PC-3 (cell line): ENCODE measurements around the gene AKNA. TPM values are rescaled to one million over a fixed set of nuclear protein-coding genes. Genes with fewer than 3 reads are reported as not detected.

Experiments used
- ATAC-seq: fragments of 200-7000 bp; cut with Tn5 transposase; 2 replicates; pipeline ENCODE4 v1.9.1; 2020; ENCODE audit warnings: mild to moderate bottlenecking, moderate library complexity
- BruUV-seq: library from RNA; stranded (reverse); fragments of 400-500 nt; replicated peaks from 2 replicates; lab custom pipeline; 2021; lab: Mats Ljungman, UMichigan
- CTCF ChIA-PET: fragments of 300-600 bp; sonication (Branson Sonifier 250); formaldehyde crosslinking; loops from one replicate; lab custom pipeline; 2022; ENCODE audit warnings: antibody characterized with exemption; lab: Charles Lee
- POLR2A ChIA-PET: fragments of 300-600 bp; sonication (Branson Sonifier 250); formaldehyde crosslinking; loops from one replicate; lab custom pipeline; 2022; ENCODE audit warnings: antibody characterized with exemption; ENCODE audit not compliant: unreplicated experiment; lab: Charles Lee
- DNase-seq: peaks from one replicate; pipeline ENCODE4 v3.0.0-alpha.2; 2015
- H2AFZ ChIP-seq: fragments of 300-600 bp; sonication (generic); 2 replicates; pipeline ENCODE4 v1.6.0; 2016; ENCODE audit warnings: antibody characterized with exemption, low read length
- H3F3A ChIP-seq: fragments of 300-600 bp; sonication (generic); one replicate; pipeline ENCODE4 v1.6.0; 2017; ENCODE audit warnings: antibody characterized with exemption, low read length, control low read depth, mild to moderate bottlenecking; ENCODE audit not compliant: unreplicated experiment
- H3K27ac ChIP-seq: fragments of 300-600 bp; sonication (generic); 2 replicates; pipeline ENCODE4 v1.5.1; 2016; ENCODE audit warnings: mild to moderate bottlenecking, low read length
- H3K27me3 ChIP-seq: fragments of 300-600 bp; sonication (generic); 2 replicates; pipeline ENCODE4 v1.6.1; 2016; ENCODE audit warnings: low read length, mixed read lengths
- H3K36me3 ChIP-seq: fragments of 300-600 bp; sonication (generic); 2 replicates; pipeline ENCODE4 v1.6.1; 2016; ENCODE audit warnings: low read depth, mixed run types, low read length, mixed read lengths
- H3K4me1 ChIP-seq: fragments of 300-600 bp; sonication (generic); 2 replicates; pipeline ENCODE4 v1.5.1; 2016; ENCODE audit warnings: low read length; ENCODE audit not compliant: insufficient read depth
- H3K4me2 ChIP-seq: fragments of 300-600 bp; sonication (generic); 2 replicates; pipeline ENCODE4 v1.6.0; 2016; ENCODE audit warnings: low read length
- H3K4me3 ChIP-seq: fragments of 300-600 bp; sonication (generic); 2 replicates; pipeline ENCODE4 v1.5.1; 2016; ENCODE audit warnings: mild to moderate bottlenecking, low read length, mixed read lengths
- H3K79me2 ChIP-seq: fragments of 300-600 bp; sonication (generic); 2 replicates; pipeline ENCODE4 v1.6.1; 2017; ENCODE audit warnings: low read length, mixed read lengths
- H3K9ac ChIP-seq: fragments of 300-600 bp; sonication (generic); 2 replicates; pipeline ENCODE4 v1.6.0; 2016; ENCODE audit warnings: mild to moderate bottlenecking, low read length
- H3K9me2 ChIP-seq: fragments of 300-600 bp; sonication (generic); replicated peaks from 2 replicates; pipeline ENCODE4 v1.6.1; 2016; ENCODE audit warnings: mixed run types, low read length, mixed read lengths
- H3K9me3 ChIP-seq: fragments of 300-600 bp; sonication (generic); 2 replicates; pipeline ENCODE4 v1.6.1; 2016; ENCODE audit warnings: low read length, mixed read lengths
- H4K20me1 ChIP-seq: fragments of 300-600 bp; sonication (generic); 2 replicates; pipeline ENCODE4 v1.6.1; 2016; ENCODE audit warnings: low read length, mixed read lengths
- CTCF ChIP-seq: fragments of 300-600 bp; sonication (generic); conservative IDR thresholded peaks from 2 replicates; pipeline ENCODE4 v1.5.1; 2017; ENCODE audit warnings: antibody characterized with exemption, low read depth, mild to moderate bottlenecking, low read length
- EZH2 ChIP-seq: fragments of 300-600 bp; sonication (generic); IDR thresholded peaks from one replicate; pipeline ENCODE4 v1.6.1; 2017; ENCODE audit warnings: antibody characterized with exemption, mild to moderate bottlenecking, low read length; ENCODE audit not compliant: unreplicated experiment
- EZH2phosphoT487 ChIP-seq: fragments of 300-600 bp; sonication (generic); IDR thresholded peaks from 2 replicates; pipeline ENCODE4 v1.6.1; 2018; ENCODE audit warnings: mild to moderate bottlenecking, antibody characterized with exemption, low read length, borderline replicate concordance
- intact Hi-C: fragments of 100-400 bp; cut with micrococcal nuclease; formaldehyde crosslinking; loops from 2 replicates; pipeline ENCODE4 v1.9.0; 2023
- total RNA-seq: library from RNA; depleted of rRNA; stranded (reverse); fragments of >200 nt; gene quantifications from 2 replicates; pipeline ENCODE4 v1.2.3, GENCODE V29; 2014

Gene AKNA
- total RNA-seq, 1 experiment from 2014 or later, result 9.1 TPM

GRCh38 chr9:114432323-114433067 lies 44.7 kb upstream of the AKNA start:
- BruUV-seq, result no TSS peak

GRCh38 chr9:114431770-114432169 lies 44.0 kb upstream of the AKNA start:
- Histone ChIP-seq H3K4me2 (no peak overlapping the region), H3K27me3 (no peaks in the 10 kb centered on the region), H3K9ac (no peak overlapping the region), H3K9me3 (no peaks in the 10 kb centered on the region), H3K79me2 (no peaks in the 10 kb centered on the region), H3K36me3 (no peaks in the 10 kb centered on the region), H2AFZ (no peak overlapping the region), H4K20me1 (no peaks in the 10 kb centered on the region), H3K27ac (no peak overlapping the region), H3K4me1 (peaks cover 4% of the 10 kb centered on the region; the same call in 1 of the 2 replicates), H3K9me2 (no peaks in the 10 kb centered on the region), H3F3A (no peaks in the 10 kb centered on the region), H3K4me3 (no peak overlapping the region)
- intact Hi-C loops, result no loop called here
- ChIA-PET POLR2A (no interaction called here), CTCF (no interaction called here)
- DNase-seq (no peak), ATAC-seq (no peak)
- no TSS peak for BruUV-seq
- TF ChIP-seq EZH2, result no peak
- no peak for TF ChIP-seq EZH2phosphoT487
- no peak for TF ChIP-seq CTCF

More at GRCh38 chr9:114432323-114433067, 44.7 kb upstream of the AKNA start:
- Histone ChIP-seq H3K27me3 (no peaks in the 10 kb centered on the region), H3K9ac (no peak overlapping the region), H3K9me3 (no peaks in the 10 kb centered on the region), H3K4me1 (peaks cover 4% of the 10 kb centered on the region; the same call in 1 of the 2 replicates), H2AFZ (no peak overlapping the region), H3K4me2 (no peak overlapping the region), H3K79me2 (no peaks in the 10 kb centered on the region), H3K4me3 (no peak overlapping the region), H3K36me3 (no peaks in the 10 kb centered on the region), H3F3A (no peaks in the 10 kb centered on the region), H4K20me1 (no peaks in the 10 kb centered on the region), H3K9me2 (no peaks in the 10 kb centered on the region), H3K27ac (no peak overlapping the region)
- intact Hi-C loops, result no loop called here
- ATAC-seq (no peak), DNase-seq (no peak)
- CTCF ChIA-PET, result no interaction called here
- POLR2A ChIA-PET, result no interaction called here
- TF ChIP-seq CTCF (no peak), EZH2 (no peak), EZH2phosphoT487 (no peak)

- no peak overlapping the region for H2AFZ ChIP-seq
- POLR2A ChIA-PET, result no interaction called here
- TF ChIP-seq EZH2phosphoT487 (no peak), CTCF (no peak)
- no TSS peak for BruUV-seq
- H3K27me3 ChIP-seq, result no peaks in the 10 kb centered on the region
- no peak overlapping the region for H3K27ac ChIP-seq
- no peak overlapping the region for H3K4me3 ChIP-seq
- H4K20me1 ChIP-seq, result no peaks in the 10 kb centered on the region
- H3K9me3 ChIP-seq, result no peaks in the 10 kb centered on the region
- ATAC-seq, result no peak
- no peaks in the 10 kb centered on the region for H3K79me2 ChIP-seq
- H3K4me2 ChIP-seq, result no peak overlapping the region
- CTCF ChIA-PET, result no interaction called here
- DNase-seq, result no peak
- intact Hi-C loops, result no loop called here
- no peak overlapping the region for H3K9ac ChIP-seq
- no peaks in the 10 kb centered on the region for H3K36me3 ChIP-seq
- peaks cover 4% of the 10 kb centered on the region; the same call in 1 of the 2 replicates for H3K4me1 ChIP-seq
- H3K9me2 ChIP-seq, result no peaks in the 10 kb centered on the region
- no peaks in the 10 kb centered on the region for H3F3A ChIP-seq
Measured at GRCh38 chr9:114431003-114431402, 43.2 kb upstream of the AKNA start.
